GM18907 (cell line): ENCODE measurements around the gene CLCN3.
"Not testable (repeated sequence)": the region's sequence is repeated elsewhere in the genome, so short reads cannot be mapped to it uniquely, and the experiment has no call there.

ENCODE experiments used
- ATAC-seq: cut with Tn5 transposase; IDR thresholded peaks from one replicate; pipeline ENCODE4 v1.9.1; 2021; ENCODE audit warnings: mild to moderate bottlenecking, moderate library complexity; ENCODE audit not compliant: unreplicated experiment

CLCN3 gene

GRCh38 chr4:169690787-169691186 is 70.4 kb downstream of the CLCN3 start:
- ATAC-seq: no peak

GRCh38 chr4:169698331-169698730 is 78.0 kb downstream of the CLCN3 start:
- no peak for ATAC-seq

- no peak for ATAC-seq
These were observed 87.7 kb downstream of the CLCN3 start for GRCh38 chr4:169707958-169708643.

- ATAC-seq: no peak
These were observed 95.4 kb downstream of the CLCN3 start for GRCh38 chr4:169715826-169716225.

GRCh38 chr4:169716677-169717076 is 96.3 kb downstream of the CLCN3 start:
- ATAC-seq: no peak

GRCh38 chr4:169720529-169720928 is 100.2 kb downstream of the CLCN3 start:
- no peak for ATAC-seq

- ATAC-seq: no peak
These were observed 103.0 kb downstream of the CLCN3 start for GRCh38 chr4:169723207-169723965.

- no peak for ATAC-seq
These were observed 103.9 kb downstream of the CLCN3 start for GRCh38 chr4:169724260-169724659.

- ATAC-seq: no peak
These were observed 107.2 kb downstream of the CLCN3 start for GRCh38 chr4:169727616-169728015.

GRCh38 chr4:169730564-169730963 is 110.2 kb downstream of the CLCN3 start:
- ATAC-seq: no peak

GRCh38 chr4:169738604-169739003 is 118.2 kb downstream of the CLCN3 start:
- not testable (repeated sequence) for ATAC-seq

- ATAC-seq: no peak
These were observed 121.2 kb downstream of the CLCN3 start for GRCh38 chr4:169741569-169741968.

GRCh38 chr4:169744601-169745000 is 124.2 kb downstream of the CLCN3 start:
- ATAC-seq: no peak

GRCh38 chr4:169745291-169745690 is 124.9 kb downstream of the CLCN3 start:
- ATAC-seq: no peak

GRCh38 chr4:169756971-169757574 is 136.7 kb downstream of the CLCN3 start:
- peak; percentile 23 for ATAC-seq

- ATAC-seq: peak; percentile 97
These were observed 137.3 kb downstream of the CLCN3 start, which contains the start of gene HPF1 for GRCh38 chr4:169757575-169758184. Gene HPF1 (minus strand): TSS chr4:169757944. CDS start chr4:169757877, 67 bp downstream.

GRCh38 chr4:169758401-169758962 is 138.1 kb downstream of the CLCN3 start:
- no peak for ATAC-seq

- ATAC-seq: no peak
These were observed 141.5 kb downstream of the CLCN3 start for GRCh38 chr4:169761846-169762245.

GRCh38 chr4:169765835-169766234 is 145.5 kb downstream of the CLCN3 start:
- ATAC-seq: no peak

- no peak for ATAC-seq
These were observed 146.4 kb downstream of the CLCN3 start for GRCh38 chr4:169766741-169767140.

GRCh38 chr4:169768385-169768784 is 148.0 kb downstream of the CLCN3 start:
- ATAC-seq: no peak
